GM23248 (cell line): Measurements from ENCODE around the gene PTGES3. TPM values are rescaled to one million over a fixed set of nuclear protein-coding genes. Genes with fewer than 3 reads are reported as not detected.

Source experiments
- DNase-seq: peaks from one replicate; pipeline ENCODE4 v3.0.0-alpha.2; 2015
- H2AFZ ChIP-seq: fragments of 200-600 bp; sonication (generic); 2 replicates; pipeline ENCODE4 v1.6.1; 2016; ENCODE audit warnings: antibody characterized with exemption
- H3F3A ChIP-seq: fragments of 200-600 bp; sonication (generic); 2 replicates; pipeline ENCODE4 v1.6.1; 2016; ENCODE audit warnings: mild to moderate bottlenecking, antibody characterized with exemption, mixed run types; ENCODE audit not compliant: insufficient read depth
- H3K27ac ChIP-seq: fragments of 200-600 bp; sonication (generic); 2 replicates; pipeline ENCODE4 v1.5.1; 2016; ENCODE audit warnings: mild to moderate bottlenecking
- H3K27me3 ChIP-seq: fragments of 200-600 bp; sonication (generic); replicated peaks from 2 replicates; pipeline ENCODE4 v1.6.1; 2016; ENCODE audit warnings: mild to moderate bottlenecking; ENCODE audit not compliant: insufficient read depth
- H3K36me3 ChIP-seq: fragments of 200-600 bp; sonication (generic); 2 replicates; pipeline ENCODE4 v1.6.1; 2016; ENCODE audit warnings: low read depth, mild to moderate bottlenecking
- H3K4me1 ChIP-seq: fragments of 200-600 bp; sonication (generic); 2 replicates; pipeline ENCODE4 v1.6.1; 2016; ENCODE audit warnings: mild to moderate bottlenecking; ENCODE audit not compliant: insufficient read depth
- H3K4me2 ChIP-seq: fragments of 200-600 bp; sonication (generic); one replicate; pipeline ENCODE4 v1.6.1; 2016; ENCODE audit warnings: mild to moderate bottlenecking; ENCODE audit not compliant: unreplicated experiment
- H3K4me3 ChIP-seq: fragments of 200-600 bp; sonication (generic); 2 replicates; pipeline ENCODE4 v1.5.1; 2016; ENCODE audit warnings: mild to moderate bottlenecking
- H3K79me2 ChIP-seq: fragments of 200-600 bp; sonication (generic); 2 replicates; pipeline ENCODE4 v1.6.1; 2016; ENCODE audit warnings: mild to moderate bottlenecking; ENCODE audit not compliant: insufficient read depth
- H3K9ac ChIP-seq: fragments of 200-600 bp; sonication (generic); 2 replicates; pipeline ENCODE4 v1.6.1; 2016; ENCODE audit warnings: mild to moderate bottlenecking
- H3K9me2 ChIP-seq: fragments of 200-600 bp; sonication (generic); 2 replicates; pipeline ENCODE4 v1.6.1; 2016; ENCODE audit warnings: mixed run types, mild to moderate bottlenecking, moderate library complexity; ENCODE audit not compliant: insufficient read depth
- H3K9me3 ChIP-seq: fragments of 200-600 bp; sonication (generic); one replicate; pipeline ENCODE4 v1.6.1; 2017; ENCODE audit warnings: low read depth
- H4K20me1 ChIP-seq: fragments of 200-600 bp; sonication (generic); 2 replicates; pipeline ENCODE4 v1.6.0; 2016; ENCODE audit not compliant: insufficient read depth
- EZH2 ChIP-seq: fragments of 200-600 bp; sonication (generic); IDR thresholded peaks from 2 replicates; pipeline ENCODE4 v1.6.1; 2018; ENCODE audit warnings: antibody characterized with exemption, mild to moderate bottlenecking; ENCODE audit not compliant: insufficient read depth, poor library complexity, severe bottlenecking
- EZH2phosphoT487 ChIP-seq: fragments of 200-600 bp; sonication (generic); IDR thresholded peaks from 2 replicates; pipeline ENCODE4 v1.6.1; 2018; ENCODE audit warnings: antibody characterized with exemption, moderate library complexity, mild to moderate bottlenecking, low read depth; ENCODE audit not compliant: insufficient read depth
- WGBS, 2 experiments: methylation state at CpG; one replicate each; pipeline ENCODE4 v1.1.6; 2015 to 2017; ENCODE audit warnings: low lambda C conversion rate in 2 of 2, low coverage in 1 of 2; ENCODE audit errors: missing lambda C conversion rate in 2 of 2; 5-methylcytosine and 5-hydroxymethylcytosine counted together
- in situ Hi-C: fragments of 300-500 bp; cut with MboI; formaldehyde crosslinking; loops from 2 replicates; pipeline ENCODE4 v1.15.0; 2020
- polyA plus RNA-seq: library from polyadenylated mRNA; unstranded; fragments of >200 nt; fragmentation: Nextera tagmentation; extraction: Ambion mirVana; gene quantifications from 2 replicates; pipeline ENCODE4 v1.2.1, GENCODE V29; 2016
- total RNA-seq: library from RNA; depleted of rRNA; stranded (reverse); fragments of >200 nt; shearing (Covaris generic); gene quantifications from 2 replicates; pipeline ENCODE4 v1.2.3, GENCODE V29; 2014

The PTGES3 gene
- total and polyA plus RNA-seq, 2 experiments from 2014 or later: 79.9 to 237 TPM

- in situ Hi-C loops: no loop called here
- H3K9ac ChIP-seq: no peak overlapping the region
- no peak overlapping the region for H3K27ac ChIP-seq
- H3K9me3 ChIP-seq: no peaks in the 10 kb centered on the region
- H3F3A ChIP-seq: peaks cover 51% of the 10 kb centered on the region
- peaks cover 34% of the 10 kb centered on the region for H3K36me3 ChIP-seq
- 26 to 27% methylated on average over 2 to 4 of the region's 4 CpGs for WGBS, 2 experiments
- peaks cover 30% of the 10 kb centered on the region for H3K4me1 ChIP-seq
- peaks cover 100% of the 10 kb centered on the region for H3K79me2 ChIP-seq
- no peak overlapping the region for H3K4me2 ChIP-seq
- H3K27me3 ChIP-seq: no peaks in the 10 kb centered on the region
- DNase-seq: no peak
- no peak overlapping the region for H3K4me3 ChIP-seq
- no peak overlapping the region for H2AFZ ChIP-seq
- H4K20me1 ChIP-seq: peaks cover 48% of the 10 kb centered on the region
- no peaks in the 10 kb centered on the region for H3K9me2 ChIP-seq
- TF ChIP-seq EZH2: no peak
- no peak for TF ChIP-seq EZH2phosphoT487
Observed at GRCh38 chr12:56718636-56719035, 30.6 kb upstream of the PTGES3 start.

GRCh38 chr12:56718149-56718548 is 30.1 kb upstream of the PTGES3 start:
- Histone ChIP-seq H3K79me2 (peaks cover 100% of the 10 kb centered on the region), H3K9me3 (no peaks in the 10 kb centered on the region), H3K27ac (no peak overlapping the region), H3K4me2 (no peak overlapping the region), H3K9ac (no peak overlapping the region), H3K36me3 (peaks cover 34% of the 10 kb centered on the region), H2AFZ (no peak overlapping the region), H3F3A (peaks cover 51% of the 10 kb centered on the region), H3K27me3 (no peaks in the 10 kb centered on the region), H3K4me3 (no peak overlapping the region), H3K4me1 (peaks cover 27% of the 10 kb centered on the region), H3K9me2 (no peaks in the 10 kb centered on the region), H4K20me1 (peaks cover 43% of the 10 kb centered on the region)
- DNase-seq: no peak
- no peak for TF ChIP-seq EZH2phosphoT487
- TF ChIP-seq EZH2: no peak
- 86% methylated on average over 1 of the region's 1 CpG; no CpG with 5 or more reads in 1 of the 2 experiments for WGBS, 2 experiments
- in situ Hi-C loops: no loop called here

- in situ Hi-C loops: no loop called here
- H4K20me1 ChIP-seq: peaks cover 34% of the 10 kb centered on the region
- no peak overlapping the region for H2AFZ ChIP-seq
Observed at GRCh38 chr12:56716933-56717880, 29.1 kb upstream of the PTGES3 start.

DNA sequence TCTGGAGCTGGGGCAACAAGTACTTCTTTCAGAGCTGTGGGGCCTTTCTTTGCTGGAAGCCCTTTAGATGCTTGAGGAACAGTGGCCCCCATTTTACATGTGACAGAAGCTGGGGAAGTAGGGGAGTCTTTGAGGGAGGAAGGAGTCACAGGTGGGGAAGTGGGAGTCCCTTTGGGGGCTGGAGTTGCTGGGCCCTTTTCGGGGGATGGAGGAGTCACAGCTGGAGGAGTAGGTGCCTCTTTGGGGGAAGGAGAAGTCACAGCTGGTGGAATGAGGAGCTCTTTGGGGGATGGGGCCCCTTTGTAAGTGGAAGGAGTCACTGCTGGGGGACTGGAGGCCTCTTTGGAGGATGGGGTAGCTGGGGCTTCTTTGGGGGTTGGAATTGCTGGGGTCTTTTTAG is 28.4 kb upstream of the PTGES3 start:
- Histone ChIP-seq H3K9ac (no peak overlapping the region), H3K27ac (no peak overlapping the region)

More at GRCh38 chr12:56716933-56717880, 29.1 kb upstream of the PTGES3 start:
- Histone ChIP-seq H3F3A (peaks cover 52% of the 10 kb centered on the region), H3K27me3 (no peaks in the 10 kb centered on the region), H3K4me1 (peaks cover 17% of the 10 kb centered on the region), H3K79me2 (peaks cover 96% of the 10 kb centered on the region), H3K4me3 (no peak overlapping the region), H3K27ac (no peak overlapping the region), H3K9ac (no peak overlapping the region), H3K9me2 (no peaks in the 10 kb centered on the region), H3K36me3 (peaks cover 39% of the 10 kb centered on the region), H3K9me3 (no peaks in the 10 kb centered on the region), H3K4me2 (no peak overlapping the region)
- TF ChIP-seq EZH2phosphoT487: no peak
- WGBS, 2 experiments: 67 to 78% methylated on average over 3 to 4 of the region's 4 CpGs
- DNase-seq: no peak

More for the DNA sequence above, 28.4 kb upstream of the PTGES3 start:
- 65 to 80% methylated on average over 1 of the region's 1 CpG for WGBS, 2 experiments
- Histone ChIP-seq H3K36me3 (peaks cover 42% of the 10 kb centered on the region), H3K79me2 (peaks cover 88% of the 10 kb centered on the region), H3K4me2 (no peak overlapping the region), H3K9me3 (no peaks in the 10 kb centered on the region), H3K4me1 (peaks cover 10% of the 10 kb centered on the region; the same call in 1 of the 2 replicates), H3K9me2 (no peaks in the 10 kb centered on the region), H3K27me3 (no peaks in the 10 kb centered on the region), H4K20me1 (peaks cover 27% of the 10 kb centered on the region), H3K4me3 (no peak overlapping the region), H3F3A (peaks cover 50% of the 10 kb centered on the region), H2AFZ (no peak overlapping the region)
- TF ChIP-seq EZH2phosphoT487 (no peak), EZH2 (no peak)
- in situ Hi-C loops: no loop called here
- DNase-seq: no peak
